Measurements from ENCODE around the gene CRTAP. TPM values are rescaled to one million over a fixed set of nuclear protein-coding genes. Genes with fewer than 3 reads are reported as not detected.

The CRTAP gene
- total and polyA plus RNA-seq, 2 experiments from 2014 or later: 71.9 to 210 TPM

DNA sequence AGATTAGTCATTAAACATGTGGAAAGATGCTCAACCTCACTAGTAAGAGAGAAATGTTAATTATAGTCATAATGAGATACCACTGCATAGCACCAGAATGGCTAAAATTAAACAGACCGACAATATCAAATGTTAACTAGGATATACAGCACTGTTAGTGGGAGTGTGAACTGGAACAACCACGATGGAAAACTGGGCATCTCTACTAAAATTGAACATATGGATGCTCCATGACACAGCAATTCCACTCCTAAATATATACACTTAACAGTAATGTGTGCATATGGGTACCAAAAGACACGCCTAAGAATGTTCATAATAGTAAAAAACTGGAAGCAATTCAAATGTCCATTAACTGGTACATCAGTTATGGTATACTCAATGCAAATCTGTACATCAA is 41.5 kb downstream of the CRTAP start:
- Histone ChIP-seq H3K36me3 (ENCODE audit: insufficient read depth) (no peaks in the 10 kb centered on the region), H4K20me1 (replicated peaks; ENCODE audit: insufficient read depth) (no peaks in the 10 kb centered on the region; the same call in 1 of the 2 replicates), H3K4me1 (ENCODE audit: insufficient read depth) (no peaks in the 10 kb centered on the region), H3K79me2 (replicated peaks; ENCODE audit: insufficient read depth) (no peaks in the 10 kb centered on the region), H3F3A (replicated peaks; ENCODE audit: low read depth) (no peaks in the 10 kb centered on the region), H3K4me3 (no peak overlapping the region), H2AFZ (no peak overlapping the region), H3K27me3 (ENCODE audit: insufficient read depth) (no peaks in the 10 kb centered on the region), H3K4me2 (no peak overlapping the region), H3K9me2 (ENCODE audit: insufficient read depth) (peaks cover 5% of the 10 kb centered on the region; the same call in 1 of the 2 replicates), H3K27ac (ENCODE audit: low read depth) (no peak overlapping the region)
- peaks cover 3% of the 10 kb centered on the region; the same call in 1 of the 3 replicates for H3K4me1 Mint-ChIP-seq
- H3K27ac Mint-ChIP-seq: no peak overlapping the region
- H3K9me3 Mint-ChIP-seq: no peaks in the 10 kb centered on the region
- ATAC-seq: no peak
- TF ChIP-seq CREB1 (CRISPR knock-in tag; IDR thresholded peaks at IDR 0.05; ENCODE audit: low read depth): no peak
- TF ChIP-seq ZNF331 (CRISPR knock-in tag; IDR thresholded peaks at IDR 0.05; ENCODE audit: low read depth): no peak
- TF ChIP-seq ZNF114 (CRISPR knock-in tag; IDR thresholded peaks at IDR 0.05): no peak
- TF ChIP-seq, protein P1, sequence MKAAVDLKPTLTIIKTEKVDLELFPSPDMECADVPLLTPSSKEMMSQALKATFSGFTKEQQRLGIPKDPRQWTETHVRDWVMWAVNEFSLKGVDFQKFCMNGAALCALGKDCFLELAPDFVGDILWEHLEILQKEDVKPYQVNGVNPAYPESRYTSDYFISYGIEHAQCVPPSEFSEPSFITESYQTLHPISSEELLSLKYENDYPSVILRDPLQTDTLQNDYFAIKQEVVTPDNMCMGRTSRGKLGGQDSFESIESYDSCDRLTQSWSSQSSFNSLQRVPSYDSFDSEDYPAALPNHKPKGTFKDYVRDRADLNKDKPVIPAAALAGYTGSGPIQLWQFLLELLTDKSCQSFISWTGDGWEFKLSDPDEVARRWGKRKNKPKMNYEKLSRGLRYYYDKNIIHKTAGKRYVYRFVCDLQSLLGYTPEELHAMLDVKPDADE (IDR thresholded peaks at IDR 0.05): no peak
- TF ChIP-seq JUNB (IDR thresholded peaks at IDR 0.05; ENCODE audit: unreplicated experiment): no peak
- TF ChIP-seq POLR2AphosphoS5 (IDR thresholded peaks at IDR 0.05; ENCODE audit: low read depth): no peak
- TF ChIP-seq, protein P2, sequence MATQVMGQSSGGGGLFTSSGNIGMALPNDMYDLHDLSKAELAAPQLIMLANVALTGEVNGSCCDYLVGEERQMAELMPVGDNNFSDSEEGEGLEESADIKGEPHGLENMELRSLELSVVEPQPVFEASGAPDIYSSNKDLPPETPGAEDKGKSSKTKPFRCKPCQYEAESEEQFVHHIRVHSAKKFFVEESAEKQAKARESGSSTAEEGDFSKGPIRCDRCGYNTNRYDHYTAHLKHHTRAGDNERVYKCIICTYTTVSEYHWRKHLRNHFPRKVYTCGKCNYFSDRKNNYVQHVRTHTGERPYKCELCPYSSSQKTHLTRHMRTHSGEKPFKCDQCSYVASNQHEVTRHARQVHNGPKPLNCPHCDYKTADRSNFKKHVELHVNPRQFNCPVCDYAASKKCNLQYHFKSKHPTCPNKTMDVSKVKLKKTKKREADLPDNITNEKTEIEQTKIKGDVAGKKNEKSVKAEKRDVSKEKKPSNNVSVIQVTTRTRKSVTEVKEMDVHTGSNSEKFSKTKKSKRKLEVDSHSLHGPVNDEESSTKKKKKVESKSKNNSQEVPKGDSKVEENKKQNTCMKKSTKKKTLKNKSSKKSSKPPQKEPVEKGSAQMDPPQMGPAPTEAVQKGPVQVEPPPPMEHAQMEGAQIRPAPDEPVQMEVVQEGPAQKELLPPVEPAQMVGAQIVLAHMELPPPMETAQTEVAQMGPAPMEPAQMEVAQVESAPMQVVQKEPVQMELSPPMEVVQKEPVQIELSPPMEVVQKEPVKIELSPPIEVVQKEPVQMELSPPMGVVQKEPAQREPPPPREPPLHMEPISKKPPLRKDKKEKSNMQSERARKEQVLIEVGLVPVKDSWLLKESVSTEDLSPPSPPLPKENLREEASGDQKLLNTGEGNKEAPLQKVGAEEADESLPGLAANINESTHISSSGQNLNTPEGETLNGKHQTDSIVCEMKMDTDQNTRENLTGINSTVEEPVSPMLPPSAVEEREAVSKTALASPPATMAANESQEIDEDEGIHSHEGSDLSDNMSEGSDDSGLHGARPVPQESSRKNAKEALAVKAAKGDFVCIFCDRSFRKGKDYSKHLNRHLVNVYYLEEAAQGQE (IDR thresholded peaks at IDR 0.05; ENCODE audit: unreplicated experiment): no peak
- TF ChIP-seq, protein P3, sequence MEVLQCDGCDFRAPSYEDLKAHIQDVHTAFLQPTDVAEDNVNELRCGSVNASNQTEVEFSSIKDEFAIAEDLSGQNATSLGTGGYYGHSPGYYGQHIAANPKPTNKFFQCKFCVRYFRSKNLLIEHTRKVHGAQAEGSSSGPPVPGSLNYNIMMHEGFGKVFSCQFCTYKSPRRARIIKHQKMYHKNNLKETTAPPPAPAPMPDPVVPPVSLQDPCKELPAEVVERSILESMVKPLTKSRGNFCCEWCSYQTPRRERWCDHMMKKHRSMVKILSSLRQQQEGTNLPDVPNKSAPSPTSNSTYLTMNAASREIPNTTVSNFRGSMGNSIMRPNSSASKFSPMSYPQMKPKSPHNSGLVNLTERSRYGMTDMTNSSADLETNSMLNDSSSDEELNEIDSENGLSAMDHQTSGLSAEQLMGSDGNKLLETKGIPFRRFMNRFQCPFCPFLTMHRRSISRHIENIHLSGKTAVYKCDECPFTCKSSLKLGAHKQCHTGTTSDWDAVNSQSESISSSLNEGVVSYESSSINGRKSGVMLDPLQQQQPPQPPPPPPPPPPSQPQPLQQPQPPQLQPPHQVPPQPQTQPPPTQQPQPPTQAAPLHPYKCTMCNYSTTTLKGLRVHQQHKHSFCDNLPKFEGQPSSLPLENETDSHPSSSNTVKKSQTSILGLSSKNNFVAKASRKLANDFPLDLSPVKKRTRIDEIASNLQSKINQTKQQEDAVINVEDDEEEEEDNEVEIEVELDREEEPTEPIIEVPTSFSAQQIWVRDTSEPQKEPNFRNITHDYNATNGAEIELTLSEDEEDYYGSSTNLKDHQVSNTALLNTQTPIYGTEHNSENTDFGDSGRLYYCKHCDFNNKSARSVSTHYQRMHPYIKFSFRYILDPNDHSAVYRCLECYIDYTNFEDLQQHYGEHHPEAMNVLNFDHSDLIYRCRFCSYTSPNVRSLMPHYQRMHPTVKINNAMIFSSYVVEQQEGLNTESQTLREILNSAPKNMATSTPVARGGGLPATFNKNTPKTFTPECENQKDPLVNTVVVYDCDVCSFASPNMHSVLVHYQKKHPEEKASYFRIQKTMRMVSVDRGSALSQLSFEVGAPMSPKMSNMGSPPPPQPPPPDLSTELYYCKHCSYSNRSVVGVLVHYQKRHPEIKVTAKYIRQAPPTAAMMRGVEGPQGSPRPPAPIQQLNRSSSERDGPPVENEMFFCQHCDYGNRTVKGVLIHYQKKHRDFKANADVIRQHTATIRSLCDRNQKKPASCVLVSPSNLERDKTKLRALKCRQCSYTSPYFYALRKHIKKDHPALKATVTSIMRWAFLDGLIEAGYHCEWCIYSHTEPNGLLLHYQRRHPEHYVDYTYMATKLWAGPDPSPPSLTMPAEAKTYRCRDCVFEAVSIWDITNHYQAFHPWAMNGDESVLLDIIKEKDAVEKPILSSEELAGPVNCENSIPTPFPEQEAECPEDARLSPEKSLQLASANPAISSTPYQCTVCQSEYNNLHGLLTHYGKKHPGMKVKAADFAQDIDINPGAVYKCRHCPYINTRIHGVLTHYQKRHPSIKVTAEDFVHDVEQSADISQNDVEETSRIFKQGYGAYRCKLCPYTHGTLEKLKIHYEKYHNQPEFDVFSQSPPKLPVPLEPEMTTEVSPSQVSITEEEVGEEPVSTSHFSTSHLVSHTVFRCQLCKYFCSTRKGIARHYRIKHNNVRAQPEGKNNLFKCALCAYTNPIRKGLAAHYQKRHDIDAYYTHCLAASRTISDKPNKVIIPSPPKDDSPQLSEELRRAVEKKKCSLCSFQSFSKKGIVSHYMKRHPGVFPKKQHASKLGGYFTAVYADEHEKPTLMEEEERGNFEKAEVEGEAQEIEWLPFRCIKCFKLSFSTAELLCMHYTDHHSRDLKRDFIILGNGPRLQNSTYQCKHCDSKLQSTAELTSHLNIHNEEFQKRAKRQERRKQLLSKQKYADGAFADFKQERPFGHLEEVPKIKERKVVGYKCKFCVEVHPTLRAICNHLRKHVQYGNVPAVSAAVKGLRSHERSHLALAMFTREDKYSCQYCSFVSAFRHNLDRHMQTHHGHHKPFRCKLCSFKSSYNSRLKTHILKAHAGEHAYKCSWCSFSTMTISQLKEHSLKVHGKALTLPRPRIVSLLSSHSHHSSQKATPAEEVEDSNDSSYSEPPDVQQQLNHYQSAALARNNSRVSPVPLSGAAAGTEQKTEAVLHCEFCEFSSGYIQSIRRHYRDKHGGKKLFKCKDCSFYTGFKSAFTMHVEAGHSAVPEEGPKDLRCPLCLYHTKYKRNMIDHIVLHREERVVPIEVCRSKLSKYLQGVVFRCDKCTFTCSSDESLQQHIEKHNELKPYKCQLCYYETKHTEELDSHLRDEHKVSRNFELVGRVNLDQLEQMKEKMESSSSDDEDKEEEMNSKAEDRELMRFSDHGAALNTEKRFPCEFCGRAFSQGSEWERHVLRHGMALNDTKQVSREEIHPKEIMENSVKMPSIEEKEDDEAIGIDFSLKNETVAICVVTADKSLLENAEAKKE (CRISPR knock-in tag; IDR thresholded peaks at IDR 0.05): no peak
- TF ChIP-seq, protein P4, sequence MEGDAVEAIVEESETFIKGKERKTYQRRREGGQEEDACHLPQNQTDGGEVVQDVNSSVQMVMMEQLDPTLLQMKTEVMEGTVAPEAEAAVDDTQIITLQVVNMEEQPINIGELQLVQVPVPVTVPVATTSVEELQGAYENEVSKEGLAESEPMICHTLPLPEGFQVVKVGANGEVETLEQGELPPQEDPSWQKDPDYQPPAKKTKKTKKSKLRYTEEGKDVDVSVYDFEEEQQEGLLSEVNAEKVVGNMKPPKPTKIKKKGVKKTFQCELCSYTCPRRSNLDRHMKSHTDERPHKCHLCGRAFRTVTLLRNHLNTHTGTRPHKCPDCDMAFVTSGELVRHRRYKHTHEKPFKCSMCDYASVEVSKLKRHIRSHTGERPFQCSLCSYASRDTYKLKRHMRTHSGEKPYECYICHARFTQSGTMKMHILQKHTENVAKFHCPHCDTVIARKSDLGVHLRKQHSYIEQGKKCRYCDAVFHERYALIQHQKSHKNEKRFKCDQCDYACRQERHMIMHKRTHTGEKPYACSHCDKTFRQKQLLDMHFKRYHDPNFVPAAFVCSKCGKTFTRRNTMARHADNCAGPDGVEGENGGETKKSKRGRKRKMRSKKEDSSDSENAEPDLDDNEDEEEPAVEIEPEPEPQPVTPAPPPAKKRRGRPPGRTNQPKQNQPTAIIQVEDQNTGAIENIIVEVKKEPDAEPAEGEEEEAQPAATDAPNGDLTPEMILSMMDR (conservative IDR thresholded peaks at IDR 0.05; ENCODE audit: low read depth in 2 of 2): no peak
- TF ChIP-seq STAT1 (IDR thresholded peaks at IDR 0.05; ENCODE audit: unreplicated experiment): no peak
- no peak for TF ChIP-seq EZH2phosphoT487 (IDR thresholded peaks at IDR 0.05; ENCODE audit: unreplicated experiment)
- no peak overlapping the region for H3K4me3 Mint-ChIP-seq
- peaks cover 8% of the 10 kb centered on the region for H3K27me3 Mint-ChIP-seq (ENCODE audit: insufficient read depth, low read depth, poor library complexity)
- H3K36me3 Mint-ChIP-seq (ENCODE audit: low read depth): no peaks in the 10 kb centered on the region
- no peak for DNase-seq (ENCODE audit: low spot score)
